Thyroid gland (tissue), 4 donors: Measurements from ENCODE around the gene ETAA1. TPM values are rescaled to one million over a fixed set of nuclear protein-coding genes. Genes with fewer than 3 reads are reported as not detected.

Experiments used
- DNase-seq, 2 donors: peaks; one replicate each; pipeline ENCODE4 v3.0.0-alpha.2; 2019
- H3K27ac ChIP-seq, 3 donors: fragments of 200-600 bp; sonication (generic); 1 replicate in 2 of 3; 2 replicates in 1 of 3; pipeline ENCODE4 v1.5.1; 2016 to 2019; ENCODE audit warnings: mild to moderate bottlenecking in 1 of 3, moderate library complexity in 1 of 3
- H3K27me3 ChIP-seq: fragments of 200-600 bp; sonication (generic); one replicate; pipeline ENCODE4 v1.5.1; 2019
- H3K36me3 ChIP-seq, 2 donors: fragments of 200-600 bp; sonication (generic); one replicate each; pipeline ENCODE4 v1.5.1; 2016 to 2019
- H3K4me1 ChIP-seq, 2 donors: fragments of 200-600 bp; sonication (generic); one replicate each; pipeline ENCODE4 v1.5.1; 2017 to 2019
- H3K4me3 ChIP-seq, 3 donors: fragments of 200-600 bp; sonication (generic); replicated peaks in 1 of 3; 1 replicate in 2 of 3; 2 replicates in 1 of 3; pipeline ENCODE4 v1.5.1; 2016; ENCODE audit warnings: mild to moderate bottlenecking in 1 of 3
- H3K9me3 ChIP-seq: fragments of 200-600 bp; sonication (generic); one replicate; pipeline ENCODE4 v1.5.1; 2017
- CTCF ChIP-seq, 6 experiments: fragments of 200-600 bp in 3 of 6; fragments of 450-650 bp in 3 of 6; sonication (generic) in 3 of 6; IDR thresholded peaks; one replicate each; pipeline ENCODE4 v1.5.1; 2016 to 2019; ENCODE audit warnings: antibody characterized with exemption in 6 of 6, mild to moderate bottlenecking in 2 of 6, inconsistent platforms in 1 of 6, moderate library complexity in 1 of 6
- POLR2A ChIP-seq, 2 donors: fragments of 450-650 bp; IDR thresholded peaks; one replicate each; pipeline ENCODE4 v1.6.1; 2017; ENCODE audit warnings: antibody characterized with exemption in 2 of 2, mild to moderate bottlenecking in 2 of 2, moderate library complexity in 1 of 2
- WGBS, 2 donors: methylation state at CpG; one replicate each; pipeline ENCODE4 v1.1.5; 2017; 5-methylcytosine and 5-hydroxymethylcytosine counted together
- intact Hi-C: fragments of 100-400 bp; cut with DNase I; formaldehyde crosslinking; loops from one replicate; pipeline ENCODE4 v1.15.1; 2023
- total RNA-seq, 4 donors: library from RNA; depleted of rRNA; stranded (reverse); fragments of >200 nt; gene quantifications; one replicate each; pipeline ENCODE4 v1.2.3, GENCODE V29; 2016

ETAA1 gene
- total RNA-seq, 4 donors from 2014 or later, result 23.4 to 34.4 (median 25.9) TPM

- intact Hi-C loops, result no loop called here
- 93 to 100% methylated on average over 1 of the region's 1 CpG for WGBS, 2 donors
Measured at GRCh38 chr2:67448648-67449047, 51.5 kb downstream of the ETAA1 start.

GRCh38 chr2:67451086-67451832, 54.1 kb downstream of the ETAA1 start:
- TF ChIP-seq POLR2A (IDR thresholded peaks at IDR 0.05), result no peak
- no peak for TF ChIP-seq CTCF (IDR thresholded peaks at IDR 0.05)
- H3K4me1 ChIP-seq, result peaks cover 8 to 11% of the 10 kb centered on the region in 2 donors
- no peaks in the 10 kb centered on the region for H3K36me3 ChIP-seq
- intact Hi-C loops, result no loop called here
- H3K9me3 ChIP-seq, result no peaks in the 10 kb centered on the region
- no peaks in the 10 kb centered on the region for H3K27me3 ChIP-seq
- H3K4me3 ChIP-seq, result no peak overlapping the region
- no peak overlapping the region for H3K27ac ChIP-seq
- peak; percentile 6 to 10 for DNase-seq
- WGBS, 2 donors, result 62 to 76% methylated on average over 7 of the region's 7 CpGs

More at GRCh38 chr2:67448648-67449047, 51.5 kb downstream of the ETAA1 start:
- H3K9me3 ChIP-seq, result no peaks in the 10 kb centered on the region
- no peak for TF ChIP-seq CTCF (IDR thresholded peaks at IDR 0.05)
- TF ChIP-seq POLR2A (IDR thresholded peaks at IDR 0.05), result no peak
- no peak overlapping the region for H3K4me3 ChIP-seq
- no peaks in the 10 kb centered on the region for H3K27me3 ChIP-seq
- DNase-seq, result no peak
- peaks cover 15% of the 10 kb centered on the region in 2 donors for H3K4me1 ChIP-seq
- H3K36me3 ChIP-seq, result no peaks in the 10 kb centered on the region
- no peak overlapping the region for H3K27ac ChIP-seq

GRCh38 chr2:67453310-67453709, 56.2 kb downstream of the ETAA1 start:
- 74 to 86% methylated on average over 1 of the region's 1 CpG for WGBS, 2 donors
- Histone ChIP-seq H3K4me1 (no peaks in the 10 kb centered on the region), H3K27ac (no peak overlapping the region), H3K9me3 (no peaks in the 10 kb centered on the region), H3K4me3 (no peak overlapping the region), H3K27me3 (no peaks in the 10 kb centered on the region), H3K36me3 (no peaks in the 10 kb centered on the region)
- no peak for TF ChIP-seq POLR2A (IDR thresholded peaks at IDR 0.05)
- no peak for TF ChIP-seq CTCF (IDR thresholded peaks at IDR 0.05)
- intact Hi-C loops, result no loop called here
- DNase-seq, result no peak

- Histone ChIP-seq H3K4me1 (no peaks in the 10 kb centered on the region), H3K4me3 (no peak overlapping the region), H3K36me3 (no peaks in the 10 kb centered on the region), H3K27me3 (no peaks in the 10 kb centered on the region), H3K9me3 (no peaks in the 10 kb centered on the region), H3K27ac (no peak overlapping the region)
- 76 to 87% methylated on average over 4 of the region's 4 CpGs for WGBS, 2 donors
- intact Hi-C loops, result no loop called here
- no peak for DNase-seq
- TF ChIP-seq CTCF (IDR thresholded peaks at IDR 0.05) (no peak), POLR2A (IDR thresholded peaks at IDR 0.05) (no peak)
Measured at GRCh38 chr2:67455219-67456142, 58.3 kb downstream of the ETAA1 start.

GRCh38 chr2:67456428-67456827, 59.3 kb downstream of the ETAA1 start:
- no peak for TF ChIP-seq CTCF (IDR thresholded peaks at IDR 0.05)
- no peak for TF ChIP-seq POLR2A (IDR thresholded peaks at IDR 0.05)

More at GRCh38 chr2:67456428-67456827, 59.3 kb downstream of the ETAA1 start:
- DNase-seq, result no peak
- no peak overlapping the region for H3K27ac ChIP-seq
- 49 to 64% methylated on average over 2 of the region's 2 CpGs for WGBS, 2 donors
- H3K36me3 ChIP-seq, result no peaks in the 10 kb centered on the region
- no peaks in the 10 kb centered on the region for H3K27me3 ChIP-seq
- no peaks in the 10 kb centered on the region for H3K9me3 ChIP-seq
- no peak overlapping the region for H3K4me3 ChIP-seq
- intact Hi-C loops, result no loop called here
- no peaks in the 10 kb centered on the region for H3K4me1 ChIP-seq
